MM.1S (cell line): Measurements from ENCODE around the gene CDC14C.

Source experiments
- CTCF ChIP-seq: fragments of 300-600 bp; sonication (generic); IDR thresholded peaks from 2 replicates; pipeline ENCODE4 v1.5.1; 2016; ENCODE audit warnings: antibody characterized with exemption, low read length, mixed read lengths
- EZH2 ChIP-seq: fragments of 300-600 bp; sonication (generic); optimal IDR thresholded peaks from 2 replicates; pipeline ENCODE3; 2017; ENCODE audit warnings: low read depth, mild to moderate bottlenecking, antibody characterized with exemption, low read length, mixed read lengths
- EZH2phosphoT487 ChIP-seq: fragments of 300-600 bp; sonication (generic); IDR thresholded peaks from 2 replicates; pipeline ENCODE4 v1.6.1; 2018; ENCODE audit warnings: antibody characterized with exemption, low read length

GRCh38 chr7:48932126-48932910 lies 8.0 kb downstream of the CDC14C start:
- TF ChIP-seq CTCF (no peak), EZH2 (no peak), EZH2phosphoT487 (no peak)
